ENCODE measurements around the gene ATP6V1F.

DNA sequence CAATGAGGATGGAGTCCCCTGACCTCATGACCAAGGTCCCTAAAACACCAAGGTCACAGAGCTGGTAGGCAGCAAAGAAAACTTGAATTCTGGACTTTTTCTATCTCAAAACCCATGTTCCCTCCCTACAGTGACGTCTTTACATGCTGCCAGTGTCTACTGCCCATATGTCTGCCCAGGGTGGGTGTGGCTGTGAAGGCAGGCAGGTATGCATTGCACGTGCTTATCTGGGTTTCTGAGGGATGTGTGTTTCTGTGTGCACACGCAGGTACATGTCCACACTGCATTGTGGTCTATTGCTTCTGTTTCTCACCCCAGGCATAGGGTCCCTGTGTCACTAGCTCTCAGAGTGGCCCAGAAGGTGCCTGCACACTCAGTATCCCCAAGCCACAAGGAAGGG is 13.5 kb downstream of the ATP6V1F start:
- TF ChIP-seq L3MBTL2 (conservative IDR thresholded peaks at IDR 0.05) (no peak), ARNT (IDR thresholded peaks at IDR 0.05) (no peak), SP1 (IDR thresholded peaks at IDR 0.05) (no peak), ZNF384 (IDR thresholded peaks at IDR 0.05) (no peak)
- TF ChIP-seq, protein P1, sequence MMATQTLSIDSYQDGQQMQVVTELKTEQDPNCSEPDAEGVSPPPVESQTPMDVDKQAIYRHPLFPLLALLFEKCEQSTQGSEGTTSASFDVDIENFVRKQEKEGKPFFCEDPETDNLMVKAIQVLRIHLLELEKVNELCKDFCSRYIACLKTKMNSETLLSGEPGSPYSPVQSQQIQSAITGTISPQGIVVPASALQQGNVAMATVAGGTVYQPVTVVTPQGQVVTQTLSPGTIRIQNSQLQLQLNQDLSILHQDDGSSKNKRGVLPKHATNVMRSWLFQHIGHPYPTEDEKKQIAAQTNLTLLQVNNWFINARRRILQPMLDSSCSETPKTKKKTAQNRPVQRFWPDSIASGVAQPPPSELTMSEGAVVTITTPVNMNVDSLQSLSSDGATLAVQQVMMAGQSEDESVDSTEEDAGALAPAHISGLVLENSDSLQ (IDR thresholded peaks at IDR 0.05) = no peak
